ENCODE results near the gene COQ5. TPM values are rescaled to one million over a fixed set of nuclear protein-coding genes. Genes with fewer than 3 reads are reported as not detected.

COQ5 gene
- total RNA-seq, 1 experiment from 2014 or later, result 52.0 TPM

DNA sequence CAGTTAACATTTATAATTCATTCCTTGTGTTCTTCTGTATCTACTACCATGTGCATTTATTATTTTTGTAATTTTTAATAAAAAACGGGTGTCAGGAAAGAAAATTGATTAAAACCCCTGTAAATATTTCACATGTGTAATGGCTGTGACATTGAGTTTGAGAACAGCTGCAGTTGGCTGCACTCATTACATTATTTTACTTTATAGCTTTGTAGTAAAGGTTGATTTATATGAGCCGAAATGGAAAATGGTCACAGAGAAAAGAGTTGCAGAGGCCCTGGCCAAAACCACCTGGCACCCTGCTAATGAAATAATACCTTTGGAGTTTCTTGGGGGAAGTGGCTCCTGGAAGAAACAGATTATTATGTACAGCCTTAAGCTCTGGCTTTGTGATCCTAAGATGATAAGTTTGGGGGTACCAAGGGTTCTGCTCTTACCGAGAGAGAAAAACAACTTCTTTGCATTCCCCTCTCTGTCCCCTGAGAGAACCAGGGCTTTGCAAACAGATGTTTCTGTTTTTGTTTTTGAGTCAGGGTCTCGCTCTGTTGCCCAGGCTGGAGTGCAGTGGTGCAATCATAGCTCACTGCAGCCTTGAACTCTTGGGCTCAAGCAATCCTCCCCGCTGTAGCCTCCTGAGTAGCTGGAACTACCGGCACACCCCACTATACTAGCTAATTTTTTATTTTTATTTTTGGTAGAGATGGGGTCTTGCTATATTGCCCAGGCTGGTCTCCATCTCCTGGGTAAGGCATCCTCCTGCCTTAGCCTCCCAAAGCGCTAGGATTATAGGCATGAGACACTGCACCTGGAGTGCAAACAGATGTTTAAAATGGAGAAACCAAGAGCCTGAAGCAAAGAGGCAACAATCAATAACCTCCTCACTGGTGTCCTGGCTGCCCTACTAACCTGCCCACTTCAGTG is 42.7 kb downstream of the COQ5 start:
- DNase-seq (ENCODE audit: low read depth), result no peak

DNA sequence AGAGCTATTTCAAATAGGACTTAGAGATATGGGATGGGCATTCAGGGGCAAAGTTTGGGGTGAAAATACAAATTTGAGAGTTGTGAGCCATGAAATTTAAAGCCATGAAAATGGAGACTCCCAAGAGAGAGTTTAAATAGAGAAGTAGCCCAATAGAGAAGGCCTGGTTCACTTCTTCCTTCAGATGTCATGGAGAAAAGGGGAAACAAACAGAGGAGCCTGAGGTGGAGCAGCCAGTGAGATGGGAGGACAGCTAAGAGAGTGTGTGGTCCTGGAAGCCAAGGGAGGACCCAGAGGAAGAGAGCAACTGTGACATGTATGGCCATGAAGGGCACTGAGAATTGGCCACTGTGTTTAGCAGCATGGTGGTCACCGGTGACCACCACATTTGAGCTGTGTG is 45.3 kb downstream of the COQ5 start:
- DNase-seq (ENCODE audit: low read depth), result no peak

DNA sequence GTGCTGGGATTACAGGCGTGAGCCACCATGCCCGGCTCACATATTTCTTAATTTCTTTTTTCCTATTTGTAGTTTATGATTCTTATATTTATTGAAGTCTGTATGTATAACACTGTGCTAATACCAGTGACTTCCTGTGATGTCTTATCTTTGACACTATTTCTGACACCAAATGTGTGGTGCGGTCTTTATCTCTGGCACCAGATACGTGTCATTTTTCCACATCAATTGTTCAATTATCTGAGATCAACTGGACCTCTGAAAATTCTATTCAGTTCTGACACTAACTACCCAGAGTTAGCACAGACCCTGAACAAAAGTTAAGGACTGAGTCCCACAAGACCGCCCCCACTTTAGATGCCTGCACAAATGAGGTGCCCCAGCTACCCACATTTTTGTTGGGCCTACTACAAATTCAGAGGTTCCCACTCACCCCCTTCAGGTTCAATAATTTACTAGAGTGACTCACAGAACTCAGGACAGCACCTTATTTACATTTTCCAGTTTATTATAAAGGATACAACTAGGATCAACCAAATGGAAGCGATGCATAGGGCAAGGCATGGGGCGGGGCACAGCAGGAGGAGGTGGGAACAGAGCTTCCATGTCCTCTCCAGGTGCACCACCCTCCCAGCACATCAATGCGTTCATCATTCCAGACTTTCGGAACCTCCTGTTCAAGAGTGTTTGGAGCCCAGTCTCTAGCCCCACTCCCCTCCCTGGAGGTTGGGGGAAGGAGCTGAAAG is 47.8 kb downstream of the COQ5 start:
- DNase-seq (ENCODE audit: low read depth), result no peak

DNA sequence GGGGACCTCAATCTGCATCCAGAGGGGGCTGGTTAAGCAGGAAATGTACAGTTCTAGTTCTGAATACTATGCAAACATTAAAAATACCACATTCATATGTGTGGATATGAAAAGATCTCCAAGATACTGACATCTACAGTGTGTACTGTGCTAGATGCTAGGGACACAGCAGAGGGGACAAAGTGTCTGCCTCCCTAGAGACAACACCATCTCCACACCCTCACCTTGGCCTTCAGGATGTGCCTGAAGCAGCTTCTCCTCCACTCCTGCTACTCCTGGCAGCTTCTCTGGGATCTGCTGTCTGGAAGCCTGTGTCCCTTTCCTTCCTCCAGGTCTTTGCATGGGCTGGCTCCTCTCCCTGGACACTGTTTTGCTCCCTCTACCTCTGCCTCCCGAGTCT is 48.7 kb downstream of the COQ5 start:
- DNase-seq (ENCODE audit: low read depth), result no peak

DNA sequence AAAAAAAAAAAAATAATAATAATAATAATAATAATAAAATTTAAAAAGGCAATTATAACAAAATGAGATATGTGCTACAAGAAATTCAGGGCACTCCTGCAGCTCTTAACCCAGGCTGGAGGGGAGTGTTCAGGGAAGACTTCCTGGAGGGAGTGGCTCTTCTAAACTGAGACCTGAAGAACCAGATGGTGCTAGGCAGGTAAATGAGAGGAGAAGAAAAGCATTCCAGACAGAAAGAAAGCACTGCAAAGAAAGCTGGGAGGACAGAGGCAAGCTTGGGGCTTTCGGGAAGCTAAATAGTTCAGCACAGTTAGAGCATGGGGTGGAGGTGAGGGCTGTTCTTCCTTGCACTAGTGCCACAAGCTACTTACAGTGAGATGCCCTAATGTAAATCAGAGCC is 49.5 kb downstream of the COQ5 start:
- no peak for DNase-seq (ENCODE audit: low read depth)

DNA sequence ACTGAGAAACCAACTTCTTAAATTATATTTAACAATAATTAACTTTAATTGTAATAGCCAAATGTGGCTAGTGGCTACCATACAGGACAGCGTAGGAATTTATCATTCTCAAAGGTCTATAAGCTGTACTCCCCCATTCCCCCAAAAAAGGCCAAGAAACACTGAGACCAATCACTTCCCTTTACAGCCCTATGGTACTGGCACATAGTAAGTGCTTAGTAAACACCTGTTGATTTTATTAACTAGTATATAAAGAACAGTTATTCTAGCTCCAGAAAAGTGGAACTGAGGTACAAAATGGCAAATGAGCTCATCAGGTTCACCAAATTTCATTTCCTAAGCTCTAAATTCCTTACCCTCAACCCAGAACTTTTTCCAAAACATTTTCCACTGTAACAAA is 53.3 kb downstream of the COQ5 start:
- DNase-seq (ENCODE audit: low read depth), result no peak

DNA sequence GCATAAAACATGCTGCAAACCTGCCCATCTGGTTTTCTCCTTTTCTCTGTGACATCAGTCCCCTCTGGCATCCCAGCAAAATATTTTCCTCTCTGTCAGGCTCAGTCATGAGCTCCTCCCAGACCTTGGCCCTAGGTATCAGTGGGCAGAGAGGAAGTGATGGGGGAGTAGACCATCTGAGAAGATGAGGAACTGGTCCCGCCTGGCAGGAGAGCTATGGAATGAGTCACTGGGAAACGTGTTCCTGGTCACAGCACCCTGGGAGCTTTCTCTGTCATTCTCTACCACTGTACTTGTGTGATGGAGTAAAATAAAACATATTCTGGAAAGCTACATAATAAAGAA is 54.4 kb downstream of the COQ5 start:
- peak; percentile 92 for DNase-seq (ENCODE audit: low read depth)

DNA sequence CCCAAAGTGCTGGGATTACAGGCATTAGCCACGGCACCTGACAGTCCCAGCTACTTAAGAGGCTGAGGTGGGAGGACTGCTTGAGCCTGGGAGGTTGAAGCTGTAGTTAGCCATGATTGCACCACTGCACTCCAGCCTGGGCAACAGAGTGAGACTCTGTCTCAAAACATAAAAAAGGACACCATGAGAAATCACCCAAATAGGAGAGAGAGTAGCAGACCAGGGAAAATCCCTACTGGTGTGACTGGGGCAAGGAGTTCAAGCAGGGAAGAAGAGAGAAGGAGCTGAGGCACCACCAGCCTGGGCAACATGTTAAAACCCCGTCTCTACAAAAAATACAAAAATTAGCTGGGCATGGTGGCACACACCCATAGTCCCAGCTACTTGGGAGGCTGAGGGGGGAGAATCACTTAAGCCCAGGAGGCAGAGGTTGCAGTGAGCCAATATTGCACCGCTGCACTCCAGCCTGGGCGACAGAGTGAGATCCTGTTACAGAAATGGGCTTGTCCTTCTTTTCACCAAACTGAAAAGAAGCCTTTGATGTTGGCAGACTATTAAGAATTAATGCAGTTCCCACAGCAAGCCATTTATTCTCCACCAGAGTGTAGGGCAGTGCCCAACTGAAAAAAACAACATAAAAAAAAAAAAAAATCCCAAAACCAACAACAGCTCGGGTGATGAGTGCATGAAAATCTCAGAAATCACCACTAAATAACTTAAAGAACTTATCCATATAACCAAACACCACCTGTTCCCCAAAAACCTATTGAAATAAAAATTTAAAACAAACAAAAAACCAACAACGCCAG is 54.9 kb downstream of the COQ5 start:
- DNase-seq (ENCODE audit: low read depth), result no peak

DNA sequence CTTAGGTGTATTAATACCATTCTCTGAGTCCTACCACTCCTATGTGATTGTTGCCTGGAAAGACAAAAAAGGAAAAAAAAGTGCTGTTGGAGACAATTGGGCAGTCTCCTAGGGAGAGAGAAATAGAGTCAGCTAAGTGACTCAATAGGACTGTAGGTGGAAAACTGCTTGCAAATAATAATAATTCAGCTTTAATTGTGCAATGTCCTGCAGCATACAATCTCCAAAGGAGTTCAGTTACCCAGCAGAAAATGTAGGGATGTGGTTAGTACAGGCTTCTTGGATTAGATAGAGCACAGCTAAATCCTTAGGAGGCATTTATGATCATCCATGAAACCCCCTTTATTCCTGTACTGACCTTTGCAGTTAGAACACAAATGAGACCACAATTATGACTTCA is 56.4 kb downstream of the COQ5 start:
- no peak for DNase-seq (ENCODE audit: low read depth)

DNA sequence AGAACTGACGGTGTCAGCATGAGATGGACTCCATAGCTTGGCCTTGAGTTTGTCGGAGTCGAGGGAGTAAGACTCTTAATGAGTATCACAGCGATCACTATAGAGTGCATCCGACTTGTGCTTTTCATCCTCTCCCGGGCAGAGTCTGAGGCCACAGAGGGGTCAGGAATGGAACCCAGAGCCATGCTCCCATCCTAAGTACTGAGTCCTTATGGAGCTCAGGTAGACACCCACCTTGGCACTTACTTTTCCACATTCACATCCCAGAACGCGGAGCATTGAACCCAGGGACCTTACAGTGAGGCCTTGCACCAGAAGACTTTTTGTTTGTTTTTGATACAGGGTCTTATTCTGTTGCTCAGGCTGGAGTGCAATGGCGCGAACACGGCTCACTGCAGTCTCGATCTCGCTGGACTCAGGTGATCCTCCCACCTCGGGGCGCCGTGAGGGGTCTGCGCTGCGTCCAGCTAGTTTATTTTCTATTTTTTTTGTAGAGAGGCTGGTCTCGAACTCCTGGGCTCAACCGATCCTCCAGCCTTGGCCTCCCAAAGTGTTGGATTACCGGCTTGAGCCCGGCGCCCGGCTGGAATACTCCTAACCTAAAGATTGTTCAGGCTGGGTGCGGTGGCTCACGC is 58.7 kb downstream of the COQ5 start:
- DNase-seq (ENCODE audit: low read depth), result no peak

DNA sequence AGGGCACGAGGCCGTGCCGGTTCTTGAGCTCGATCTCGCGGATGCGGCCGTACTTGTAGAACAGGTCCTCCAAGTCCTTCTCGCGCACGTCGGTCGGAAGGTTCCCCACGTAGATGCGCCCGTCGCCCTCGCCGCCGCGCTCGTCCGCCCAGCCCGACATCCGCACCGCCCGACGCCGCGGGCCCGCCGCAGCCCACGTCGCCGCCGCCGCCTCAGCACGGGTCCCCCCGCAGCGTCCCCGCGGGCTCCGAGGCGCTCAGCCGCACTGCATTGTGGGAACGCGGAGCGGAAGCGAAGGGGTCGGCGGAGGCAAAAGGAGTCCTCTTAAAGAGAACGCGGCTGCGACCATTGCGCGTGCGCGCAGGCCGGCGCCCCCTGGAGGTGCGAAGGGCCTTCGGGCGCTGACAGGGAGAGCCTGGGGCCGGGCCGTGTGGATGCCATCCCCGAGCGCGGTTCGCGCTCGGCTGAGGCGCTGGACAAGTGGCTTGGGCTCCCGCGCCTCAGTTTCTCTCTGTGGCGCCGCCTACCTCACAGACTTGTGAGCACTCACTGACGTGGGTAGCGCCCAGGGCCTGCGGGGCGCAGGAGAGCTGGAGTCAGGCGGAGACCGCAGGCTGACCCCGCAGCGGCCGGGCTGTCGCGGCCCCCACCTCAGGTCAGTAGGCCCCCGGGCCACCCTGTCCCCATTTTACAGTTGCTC is 59.4 kb downstream of the COQ5 start, which contains the start of gene SRSF9:
Gene SRSF9, minus strand, starts transcription at position 299 of the 700 bp plus-strand sequence. Its CDS starts 139 bp downstream, at position 160.
- DNase-seq (ENCODE audit: low read depth), result peak; percentile 90

DNA sequence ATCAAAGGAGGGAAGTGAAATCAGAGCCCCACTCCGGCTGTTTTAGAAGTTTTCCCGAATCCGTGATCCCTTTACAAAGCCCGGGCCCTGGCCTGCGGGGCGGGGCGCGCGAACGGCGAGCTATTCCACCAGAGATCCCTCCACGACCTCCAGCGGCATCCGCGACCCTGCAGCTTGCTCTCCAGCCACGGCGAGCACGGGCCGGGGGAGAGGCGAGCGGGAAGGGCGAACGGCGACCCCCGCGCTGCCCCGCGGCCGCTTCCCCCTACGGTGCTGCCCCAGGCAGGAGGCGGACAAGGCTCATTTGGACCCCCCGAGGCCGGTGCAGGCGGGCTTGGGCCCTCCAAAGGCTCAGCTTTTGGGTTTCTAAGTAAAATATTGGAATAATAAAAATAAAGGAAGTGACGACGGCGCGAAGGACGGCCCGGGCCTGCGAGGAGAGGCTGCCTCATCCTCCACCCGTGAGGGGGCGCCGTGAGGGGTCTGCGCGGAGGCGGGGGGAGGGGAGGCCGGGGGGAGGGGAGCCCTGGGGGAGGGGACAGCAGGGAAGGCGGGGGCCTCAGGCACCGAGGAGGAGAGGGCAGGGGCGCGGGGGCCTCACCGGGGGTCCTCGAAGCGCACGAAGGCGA is 60.0 kb downstream of the COQ5 start:
- no peak for DNase-seq (ENCODE audit: low read depth)

DNA sequence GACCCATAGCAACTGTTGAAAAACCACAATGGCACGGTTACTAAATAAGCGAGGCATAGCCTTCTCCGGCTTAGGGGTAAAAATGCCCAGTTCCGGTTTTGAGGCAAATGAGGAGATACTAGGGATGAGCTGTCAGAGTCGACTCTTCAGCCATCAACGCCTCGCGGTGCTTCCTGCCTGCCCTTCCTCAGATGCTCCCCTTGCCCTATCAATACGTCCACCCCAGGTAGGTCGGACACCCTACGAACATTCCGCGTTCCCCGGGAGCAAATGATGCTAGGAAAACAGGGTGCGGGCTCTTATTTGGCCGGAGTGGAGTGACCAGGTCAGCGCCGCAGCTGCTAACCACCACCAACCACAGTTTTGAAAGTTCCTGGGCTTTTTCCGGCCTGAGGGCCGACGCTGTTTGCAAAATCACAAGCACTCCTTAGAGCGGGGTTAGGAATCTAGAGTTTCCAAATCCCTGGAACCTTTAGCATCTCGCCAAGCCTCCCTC is 60.6 kb downstream of the COQ5 start:
- DNase-seq (ENCODE audit: low read depth), result peak; percentile 49

DNA sequence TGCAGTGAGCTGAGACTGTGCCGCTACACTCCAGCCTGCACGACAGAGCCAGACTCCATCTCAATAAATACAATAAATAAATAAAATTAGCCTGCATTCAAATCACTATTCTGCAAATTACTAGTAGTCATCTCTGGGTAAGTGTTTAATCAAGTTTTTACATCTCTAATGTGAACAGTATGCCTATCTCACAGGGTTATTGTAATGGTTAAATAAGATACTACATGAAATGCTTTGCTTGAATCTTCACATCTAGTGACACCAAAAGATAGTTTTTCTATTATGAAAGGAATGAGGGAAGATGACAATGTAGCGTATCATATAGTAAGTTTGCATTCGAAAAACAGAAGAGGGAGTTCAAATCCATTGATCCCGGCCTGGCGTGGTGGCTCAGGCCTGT is 61.5 kb downstream of the COQ5 start:
- DNase-seq (ENCODE audit: low read depth), result no peak

DNA sequence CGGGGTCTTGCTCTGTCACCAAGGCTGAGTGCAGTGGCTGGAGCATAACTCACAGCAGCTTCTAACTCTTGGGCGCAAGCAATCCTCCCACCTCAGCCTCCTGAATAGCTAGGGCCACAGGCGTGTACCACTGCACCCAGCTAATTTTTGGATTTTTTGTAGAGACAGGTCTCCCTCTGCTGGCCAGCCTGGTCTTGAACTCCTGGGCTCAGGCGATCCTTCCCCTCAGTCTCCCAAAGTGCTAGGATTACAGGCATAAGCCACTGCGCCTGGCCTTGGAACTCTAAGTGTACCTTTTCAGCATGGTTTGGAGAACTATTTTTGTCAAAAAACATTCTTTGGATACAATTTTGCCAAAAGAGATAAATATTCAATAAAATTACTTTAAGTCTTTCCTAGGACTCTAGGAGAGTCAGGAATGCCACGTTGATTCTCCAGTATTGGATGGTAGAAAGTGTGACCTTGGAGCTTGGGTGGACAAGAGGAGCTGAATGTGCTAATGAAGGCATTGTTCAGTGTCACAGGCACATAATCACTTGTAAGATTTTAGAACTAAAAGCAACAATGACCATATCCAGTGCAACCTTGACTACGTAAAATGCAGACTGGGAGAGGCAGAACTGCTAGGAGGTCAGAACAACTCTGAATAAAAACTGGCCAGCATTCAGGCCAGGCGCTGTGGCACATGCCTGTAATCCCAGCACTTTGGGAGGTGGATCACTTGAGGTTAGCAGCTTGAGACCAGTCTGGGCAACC is 62.2 kb downstream of the COQ5 start:
- peak; percentile 45 for DNase-seq (ENCODE audit: low read depth)

DNA sequence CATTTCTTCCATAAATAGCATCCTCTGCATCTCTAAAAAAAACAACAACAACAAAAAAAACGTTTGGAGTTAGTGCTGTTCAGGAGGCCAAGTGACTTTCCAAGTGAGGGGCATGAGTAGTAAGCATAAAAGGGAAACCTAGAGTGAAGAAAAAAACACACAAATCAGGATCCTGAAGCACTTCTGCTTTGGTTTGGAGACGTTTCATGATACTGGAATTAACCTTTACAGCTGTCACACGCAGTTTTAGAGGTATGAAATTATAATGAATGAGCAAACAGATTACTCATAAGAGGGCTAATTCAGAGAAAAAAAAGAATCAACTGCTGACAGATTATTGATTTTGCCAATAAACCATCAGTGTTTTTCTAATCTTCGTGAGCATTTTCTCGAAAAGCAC is 63.2 kb downstream of the COQ5 start:
- DNase-seq (ENCODE audit: low read depth), result no peak

DNA sequence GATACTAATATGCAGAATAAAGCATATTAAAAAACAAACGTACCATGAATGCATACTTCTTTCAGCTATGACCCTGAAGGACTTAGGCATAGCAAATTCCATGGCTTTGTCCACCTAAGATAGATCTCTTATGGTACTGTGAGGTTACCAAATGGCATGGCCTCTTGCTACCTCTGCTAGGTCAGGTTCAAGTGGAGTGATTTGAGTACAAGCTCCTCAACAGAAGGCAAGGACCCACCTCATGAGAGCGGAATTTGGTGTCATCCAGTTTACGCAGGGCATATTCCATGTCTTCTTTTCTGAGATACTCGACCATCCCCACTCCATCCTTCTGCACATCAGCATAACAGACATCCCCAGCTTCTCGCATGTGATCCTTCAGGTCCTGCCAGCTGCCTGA is 65.2 kb downstream of the COQ5 start:
- no peak for DNase-seq (ENCODE audit: low read depth)

DNA sequence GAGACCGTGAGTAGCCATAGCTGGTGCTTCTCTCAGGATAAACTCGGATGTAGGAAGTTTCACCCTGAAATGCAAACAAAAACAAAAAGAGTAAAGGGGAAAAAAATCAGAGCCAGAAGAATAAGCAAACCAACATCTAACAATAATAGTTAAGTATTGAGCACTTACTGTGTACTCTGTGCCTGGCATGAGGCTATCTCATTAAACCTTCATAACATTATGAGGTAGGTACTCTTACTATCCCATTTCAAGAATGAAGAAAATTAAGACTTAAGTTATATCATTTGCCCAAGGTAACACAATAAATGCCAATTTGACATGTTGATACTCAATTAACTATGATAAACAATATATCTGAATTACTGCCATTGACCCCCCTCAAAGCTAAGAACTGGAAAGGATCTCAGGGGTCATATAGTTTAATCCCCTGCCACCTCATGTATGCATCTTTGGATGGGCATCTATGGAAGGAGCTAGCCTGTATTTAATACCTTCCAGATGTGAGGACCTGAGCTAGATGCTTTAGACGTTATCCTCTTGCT is 66.8 kb downstream of the COQ5 start:
- DNase-seq (ENCODE audit: low read depth), result no peak

DNA sequence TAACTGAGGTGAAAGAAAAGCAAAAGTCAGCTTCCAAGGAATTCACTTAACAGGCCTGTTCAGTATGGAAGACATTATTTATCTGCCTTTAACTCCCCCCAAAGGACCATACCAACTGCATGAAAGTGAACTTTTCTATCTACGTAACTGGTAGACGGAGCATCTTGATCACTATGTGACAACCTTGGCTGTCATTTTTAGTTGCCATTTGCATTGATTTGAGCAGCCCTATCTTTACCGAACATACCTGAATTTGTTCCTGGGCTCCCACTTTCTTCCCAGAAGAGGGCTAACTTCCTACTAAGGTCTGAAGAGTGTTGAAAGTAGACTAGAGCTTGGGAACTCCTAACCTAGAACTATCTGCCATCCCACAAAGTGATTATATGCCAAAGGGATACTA is 68.8 kb downstream of the COQ5 start:
- DNase-seq (ENCODE audit: low read depth), result no peak

All from HT1080 (cell line).